NT2/D1 (cell line): Measurements from ENCODE around the gene FAH.

Source experiments
- YY1 ChIP-seq: IDR thresholded peaks from 2 replicates; pipeline ENCODE4 v1.6.1; 2011; ENCODE audit not compliant: insufficient read length, insufficient read depth
- ZNF274 ChIP-seq: IDR thresholded peaks from 2 replicates; pipeline ENCODE4 v1.6.1; 2011; ENCODE audit warnings: mild to moderate bottlenecking, low read depth, low read length

GRCh38 chr15:80176443-80176842 is 23.6 kb downstream of the FAH start:
- no peak for TF ChIP-seq ZNF274
- TF ChIP-seq YY1 = no peak
